Lung (tissue), 12 donors: ENCODE data around the gene HSPG2. TPM values are rescaled to one million over a fixed set of nuclear protein-coding genes. Genes with fewer than 3 reads are reported as not detected.

ENCODE experiments used
- ATAC-seq: fragments of 200-7000 bp; cut with Tn5 transposase; one replicate; pipeline ENCODE4 v1.9.1; 2020; ENCODE audit warnings: moderate number of reproducible peaks; ENCODE audit not compliant: insufficient read depth, low FRiP score
- DNase-seq, 3 donors: peaks; one replicate each; pipeline ENCODE4 v3.0.0-alpha.2; 2013 to 2017
- H3K27ac ChIP-seq, 2 donors: one replicate each; pipeline ENCODE4 v1.5.1; 2013; ENCODE audit warnings: mild to moderate bottlenecking in 2 of 2, moderate library complexity in 2 of 2, control low read depth in 1 of 2, inconsistent platforms in 1 of 2, low read depth in 1 of 2, low read length in 1 of 2
- H3K27me3 ChIP-seq, 3 donors: one replicate each; pipeline ENCODE4 v1.5.1; 2013; ENCODE audit warnings: low read length in 2 of 3; ENCODE audit not compliant: control insufficient read depth in 3 of 3, insufficient read depth in 3 of 3
- H3K36me3 ChIP-seq, 4 donors: one replicate each; pipeline ENCODE4 v1.5.1; 2013; ENCODE audit warnings: low read length in 4 of 4, mild to moderate bottlenecking in 1 of 4, moderate library complexity in 1 of 4; ENCODE audit not compliant: control insufficient read depth in 4 of 4, insufficient read depth in 4 of 4
- H3K4me1 ChIP-seq, 5 donors: one replicate each; pipeline ENCODE4 v1.5.1; 2013; ENCODE audit warnings: low read length in 5 of 5, mild to moderate bottlenecking in 2 of 5, moderate library complexity in 1 of 5; ENCODE audit not compliant: control insufficient read depth in 5 of 5, insufficient read depth in 5 of 5
- H3K4me3 ChIP-seq: one replicate; pipeline ENCODE4 v1.5.1; 2013; ENCODE audit warnings: mild to moderate bottlenecking, control low read depth, moderate library complexity
- H3K9ac ChIP-seq, 2 donors: one replicate each; pipeline ENCODE4 v1.5.1; 2013; ENCODE audit warnings: low read length in 2 of 2, control low read depth in 1 of 2; ENCODE audit not compliant: insufficient read depth in 1 of 2
- H3K9me3 ChIP-seq, 4 donors: one replicate each; pipeline ENCODE4 v1.5.1; 2013; ENCODE audit warnings: low read length in 3 of 4, mild to moderate bottlenecking in 1 of 4, moderate library complexity in 1 of 4; ENCODE audit not compliant: control insufficient read depth in 4 of 4, insufficient read depth in 3 of 4
- WGBS, 2 donors: extraction: QIAGEN DNeasy Blood & Tissue Kit; methylation state at CpG; one replicate each; pipeline ENCODE4 v1.1.7; 2013; 5-methylcytosine and 5-hydroxymethylcytosine counted together
- polyA plus RNA-seq, 2 donors: library from polyadenylated mRNA; stranded (reverse); fragments of 200-250 nt; gene quantifications; one replicate each; pipeline ENCODE4 v1.2.1, GENCODE V29; 2013
- total RNA-seq, 2 donors: library from RNA; depleted of rRNA in 1 of 2; stranded (reverse); fragments of >200 nt in 1 of 2; gene quantifications; one replicate each; pipeline ENCODE4 v1.2.1, GENCODE V29; 2014 to 2021
- TF ChIP-seq, protein P1 (sequence below): IDR thresholded peaks from 2 replicates; pipeline ENCODE4 v1.5.1; 2012; ENCODE audit warnings: mild to moderate bottlenecking; ENCODE audit errors: control extremely low read depth, extremely low read depth
- donor health status: control.
- donor health status: control.
- donor health status: Bipolar disorder and iron deficiency.
- donor health status: healthy.
- donor health status: DM: yes; HTN: yes; CAD: no.

Gene HSPG2
- total and polyA plus RNA-seq, 4 donors, result 58.0 to 335 (median 140) TPM

GRCh38 chr1:21864730-21865129, 72.4 kb downstream of the HSPG2 start:
- DNase-seq, result no peak
- Histone ChIP-seq H3K36me3 (peaks cover 11 to 40% (median 28%) of the 10 kb centered on the region in 4 donors), H3K4me3 (no peak overlapping the region), H3K9me3 (no peaks in the 10 kb centered on the region), H3K4me1 (no peaks in the 10 kb centered on the region), H3K27me3 (no peaks in the 10 kb centered on the region), H3K9ac (no peak overlapping the region), H3K27ac (no peak overlapping the region)
- 92 to 95% methylated on average over 27 of the region's 27 CpGs for WGBS, 2 donors
- no peak for ATAC-seq
- TF ChIP-seq, protein P1, sequence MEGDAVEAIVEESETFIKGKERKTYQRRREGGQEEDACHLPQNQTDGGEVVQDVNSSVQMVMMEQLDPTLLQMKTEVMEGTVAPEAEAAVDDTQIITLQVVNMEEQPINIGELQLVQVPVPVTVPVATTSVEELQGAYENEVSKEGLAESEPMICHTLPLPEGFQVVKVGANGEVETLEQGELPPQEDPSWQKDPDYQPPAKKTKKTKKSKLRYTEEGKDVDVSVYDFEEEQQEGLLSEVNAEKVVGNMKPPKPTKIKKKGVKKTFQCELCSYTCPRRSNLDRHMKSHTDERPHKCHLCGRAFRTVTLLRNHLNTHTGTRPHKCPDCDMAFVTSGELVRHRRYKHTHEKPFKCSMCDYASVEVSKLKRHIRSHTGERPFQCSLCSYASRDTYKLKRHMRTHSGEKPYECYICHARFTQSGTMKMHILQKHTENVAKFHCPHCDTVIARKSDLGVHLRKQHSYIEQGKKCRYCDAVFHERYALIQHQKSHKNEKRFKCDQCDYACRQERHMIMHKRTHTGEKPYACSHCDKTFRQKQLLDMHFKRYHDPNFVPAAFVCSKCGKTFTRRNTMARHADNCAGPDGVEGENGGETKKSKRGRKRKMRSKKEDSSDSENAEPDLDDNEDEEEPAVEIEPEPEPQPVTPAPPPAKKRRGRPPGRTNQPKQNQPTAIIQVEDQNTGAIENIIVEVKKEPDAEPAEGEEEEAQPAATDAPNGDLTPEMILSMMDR, result no peak

- Histone ChIP-seq H3K9me3 (no peaks in the 10 kb centered on the region), H3K27ac (no peak overlapping the region), H3K36me3 (peaks cover 11 to 47% (median 31%) of the 10 kb centered on the region in 4 donors), H3K4me1 (no peaks in the 10 kb centered on the region), H3K4me3 (no peak overlapping the region), H3K9ac (no peak overlapping the region), H3K27me3 (no peaks in the 10 kb centered on the region)
- ATAC-seq (no peak), DNase-seq (no peak)
- whole genome bisulfite sequencing, 2 donors, result 94% methylated on average over 8 to 12 of the region's 12 CpGs
- TF ChIP-seq, protein P1, result no peak
Measured at GRCh38 chr1:21863981-21864380, 73.1 kb downstream of the HSPG2 start.

DNA sequence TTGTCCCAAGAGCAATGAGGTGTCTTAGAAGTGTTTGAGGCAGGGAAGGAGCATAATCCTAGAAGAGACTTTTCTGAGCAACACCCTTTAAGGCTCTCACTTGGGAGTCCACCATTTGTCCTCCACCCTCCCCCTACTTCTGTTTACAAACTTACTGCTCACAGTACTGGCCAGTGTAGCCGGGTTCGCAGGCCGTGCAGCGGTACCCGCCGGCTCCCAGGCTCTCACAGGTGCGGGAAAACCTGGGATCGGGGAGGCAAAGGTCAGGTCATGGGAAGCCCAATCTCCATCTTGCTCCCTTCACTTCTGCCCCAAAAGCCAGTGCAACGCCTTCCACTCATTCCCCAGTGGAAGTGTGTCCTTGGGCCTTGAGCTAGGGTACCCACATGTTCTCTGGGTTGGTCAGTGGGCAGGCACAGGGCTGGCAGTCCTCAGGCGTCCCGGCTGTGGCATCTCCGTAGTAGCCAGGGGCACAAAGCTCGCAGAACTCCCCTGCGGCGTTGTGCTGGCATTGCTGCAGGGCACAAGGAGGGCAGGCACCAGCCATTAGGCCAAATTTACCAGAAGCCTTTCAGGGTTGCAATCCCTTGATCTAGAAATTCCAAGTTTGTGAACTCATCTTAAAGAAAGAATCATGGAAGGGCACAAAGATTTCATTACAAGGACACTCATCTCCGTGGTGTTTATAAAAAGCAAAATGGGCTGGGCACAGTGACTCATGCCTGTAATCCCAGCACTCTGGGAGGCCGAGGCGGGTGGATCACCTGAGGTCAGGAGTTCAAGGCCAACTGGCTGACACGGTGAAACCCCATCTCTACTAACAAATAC, 75.3 kb downstream of the HSPG2 start:
- H3K9ac ChIP-seq, result no peak overlapping the region
- no peak overlapping the region for H3K27ac ChIP-seq
- H3K9me3 ChIP-seq, result no peaks in the 10 kb centered on the region
- H3K4me3 ChIP-seq, result no peak overlapping the region
- ATAC-seq (no peak), DNase-seq (no peak)
- peaks cover 17 to 58% (median 29%) of the 10 kb centered on the region in 4 donors for H3K36me3 ChIP-seq
- WGBS, 2 donors, result 94 to 96% methylated on average over 19 of the region's 19 CpGs
- H3K27me3 ChIP-seq, result no peaks in the 10 kb centered on the region
- TF ChIP-seq, protein P1, result no peak
- H3K4me1 ChIP-seq, result no peaks in the 10 kb centered on the region

- Histone ChIP-seq H3K27ac (no peak overlapping the region), H3K27me3 (no peaks in the 10 kb centered on the region), H3K9ac (no peak overlapping the region), H3K36me3 (peaks cover 17 to 64% (median 29%) of the 10 kb centered on the region in 4 donors), H3K4me3 (no peak overlapping the region), H3K9me3 (no peaks in the 10 kb centered on the region), H3K4me1 (no peaks in the 10 kb centered on the region)
- no peak for DNase-seq
- WGBS, 2 donors, result 92 to 96% methylated on average over 3 of the region's 3 CpGs
- no peak for ATAC-seq
- TF ChIP-seq, protein P1, result no peak
Measured at GRCh38 chr1:21860971-21861370, 76.1 kb downstream of the HSPG2 start.
